Right lobe of liver (tissue), 6 donors: Measurements from ENCODE around the gene PLA2G12A. TPM values are rescaled to one million over a fixed set of nuclear protein-coding genes. Genes with fewer than 3 reads are reported as not detected.

Experiments
- ATAC-seq, 4 donors: fragments of 200-7000 bp; cut with Tn5 transposase; one replicate each; pipeline ENCODE4 v1.9.1; 2020; ENCODE audit warnings: mild to moderate bottlenecking in 4 of 4, moderate library complexity in 4 of 4
- DNase-seq, 3 donors: peaks; one replicate each; pipeline ENCODE4 v3.0.0-alpha.2; 2020
- H3K27ac ChIP-seq, 3 donors: fragments of 200-600 bp; one replicate each; pipeline ENCODE4 v1.8.0; 2022
- H3K27me3 ChIP-seq, 2 donors: fragments of 200-600 bp; one replicate each; pipeline ENCODE4 v1.8.0; 2022
- H3K36me3 ChIP-seq, 4 donors: fragments of 200-600 bp; sonication (generic) in 1 of 4; one replicate each; pipeline versions ENCODE4 v1.5.1 to v1.8.0; 2017 to 2022; ENCODE audit warnings: control low read depth in 1 of 4
- H3K4me1 ChIP-seq, 4 donors: fragments of 200-600 bp; sonication (generic) in 1 of 4; one replicate each; pipeline versions ENCODE4 v1.5.1 to v1.8.0; 2017 to 2022; ENCODE audit warnings: control low read depth in 1 of 4
- H3K4me3 ChIP-seq, 3 donors: fragments of 200-600 bp; one replicate each; pipeline ENCODE4 v1.8.0; 2022
- H3K9me3 ChIP-seq, 4 donors: fragments of 200-600 bp; sonication (generic) in 1 of 4; one replicate each; pipeline versions ENCODE4 v1.5.1 to v1.8.0; 2017 to 2022; ENCODE audit warnings: control low read depth in 1 of 4
- CTCF ChIP-seq, 4 donors: fragments of 200-600 bp in 3 of 4; fragments of 450-650 bp in 1 of 4; IDR thresholded peaks; one replicate each; pipeline versions ENCODE4 v1.5.1 to v1.8.0; 2016 to 2022; ENCODE audit warnings: antibody characterized with exemption in 4 of 4, mild to moderate bottlenecking in 2 of 4
- POLR2A ChIP-seq: fragments of 450-650 bp; IDR thresholded peaks from one replicate; pipeline ENCODE4 v1.6.1; 2017; ENCODE audit warnings: antibody characterized with exemption, mild to moderate bottlenecking
- whole genome bisulfite sequencing: methylation state at CpG from one replicate; pipeline ENCODE4 v1.1.6; 2018; ENCODE audit warnings: low coverage, low lambda C conversion rate; ENCODE audit not compliant: insufficient coverage; ENCODE audit errors: missing lambda C conversion rate; 5-methylcytosine and 5-hydroxymethylcytosine counted together
- intact Hi-C, 2 donors: fragments of 100-400 bp; cut with DNase I; formaldehyde crosslinking; loops; one replicate each; pipeline versions ENCODE4 v1.11.2 to v1.14.1; 2022
- total RNA-seq, 6 experiments: library from RNA; depleted of rRNA in 2 of 6; stranded (reverse); fragments of >200 nt in 2 of 6; fragmentation: NEBNext Ultra II Directional in 3 of 6; extraction: Animal tissue kit (Norgen Biotek cat#: 25700) in 3 of 6; gene quantifications; one replicate each; pipeline versions ENCODE4 v1.1.0 to v1.2.4, GENCODE V29; 2016 to 2023
- donor health status: DM: no; HTN: yes; CAD: no.
- donor health status: DM: no; HTN: no; CAD: no.
- donor health status: DM: no; HTN: no; CAD: no.
- donor health status: DM: no; HTN: yes; CAD: no.
- donor health status: DM: no; HTN: yes; CAD: no.

Gene PLA2G12A
- total RNA-seq, 6 experiments from 2014 or later, result 22.0 to 31.9 (median 27.4) TPM

- Histone ChIP-seq H3K4me1 (peaks cover 0 to 29% (median 13%) of the 10 kb centered on the region in 4 donors), H3K4me3 (no peak overlapping the region), H3K9me3 (no peaks in the 10 kb centered on the region), H3K36me3 (peaks cover 0 to 18% (median 10%) of the 10 kb centered on the region in 4 donors), H3K27me3 (no peaks in the 10 kb centered on the region), H3K27ac (no peak overlapping the region)
- ATAC-seq (no peak), DNase-seq (no peak)
- WGBS, result 90% methylated on average over 3 of the region's 4 CpGs
- intact Hi-C loops, result no loop called here
- TF ChIP-seq CTCF (IDR thresholded peaks at IDR 0.05) (no peak), POLR2A (no peak)
Measured at GRCh38 chr4:109750652-109751244, 20.9 kb upstream of the PLA2G12A start.

- no peaks in the 10 kb centered on the region for H3K27me3 ChIP-seq
- TF ChIP-seq POLR2A (no peak), CTCF (IDR thresholded peaks at IDR 0.05) (no peak)
- peaks cover 0 to 29% (median 13%) of the 10 kb centered on the region in 4 donors for H3K4me1 ChIP-seq
- peaks cover 0 to 28% (median 16%) of the 10 kb centered on the region in 4 donors for H3K36me3 ChIP-seq
- peak; percentile 65 to 80 (median 71) for ATAC-seq
- no peak overlapping the region for H3K27ac ChIP-seq
- no peak for DNase-seq
- WGBS, result 74% methylated on average over 6 of the region's 7 CpGs
- H3K9me3 ChIP-seq, result no peaks in the 10 kb centered on the region
- intact Hi-C loops, result no loop called here
- no peak overlapping the region for H3K4me3 ChIP-seq
Measured at GRCh38 chr4:109749388-109750082, 19.7 kb upstream of the PLA2G12A start.

- H3K4me3 ChIP-seq, result no peak overlapping the region
- 100% methylated on average over 1 of the region's 1 CpG for WGBS
- intact Hi-C loops, result no loop called here
- H3K27ac ChIP-seq, result no peak overlapping the region
- ATAC-seq (no peak), DNase-seq (no peak)
- H3K36me3 ChIP-seq, result peaks cover 0 to 41% (median 16%) of the 10 kb centered on the region in 4 donors
- peaks cover 0 to 29% (median 13%) of the 10 kb centered on the region in 4 donors for H3K4me1 ChIP-seq
- TF ChIP-seq CTCF (IDR thresholded peaks at IDR 0.05) (no peak), POLR2A (no peak)
- H3K9me3 ChIP-seq, result no peaks in the 10 kb centered on the region
- no peaks in the 10 kb centered on the region for H3K27me3 ChIP-seq
Measured at GRCh38 chr4:109748114-109748513, 18.2 kb upstream of the PLA2G12A start.

GRCh38 chr4:109746728-109747127 lies 16.9 kb upstream of the PLA2G12A start:
- Histone ChIP-seq H3K27me3 (no peaks in the 10 kb centered on the region), H3K9me3 (no peaks in the 10 kb centered on the region), H3K27ac (no peak overlapping the region), H3K36me3 (peaks cover 0 to 55% (median 22%) of the 10 kb centered on the region in 4 donors), H3K4me3 (no peak overlapping the region), H3K4me1 (peaks cover 0 to 29% (median 13%) of the 10 kb centered on the region in 4 donors)
- DNase-seq (no peak), ATAC-seq (peak; percentile 62 to 87 (median 69))
- no peak for TF ChIP-seq POLR2A
- TF ChIP-seq CTCF (IDR thresholded peaks at IDR 0.05), result no peak
- intact Hi-C loops, result no loop called here
- 52% methylated on average over 2 of the region's 2 CpGs for WGBS
